Stimulated activated naive B cell treated with anti-CD40 and anti-IgM and Interleukin-4, amounts not matched to agents 10 μg/mL and 1 μg/mL and 100 μg/mL, for 72 hours (primary cell): ENCODE data around the gene SLAMF6.

Experiments used
- ATAC-seq, 2 donors: fragments of 150-1000 bp; cut with Tn5 transposase; replicated peaks; 2 replicates each; pipeline ENCODE4 v1.10.0; 2021; ENCODE audit warnings: moderate library complexity in 1 of 2
- DNase-seq: peaks from one replicate; pipeline ENCODE4 v3.0.0; 2021
- H3K27ac Mint-ChIP-seq: one replicate; pipeline ENCODE4 v1.8.0; 2022; ENCODE audit warnings: mild to moderate bottlenecking, mixed read lengths
- H3K27me3 Mint-ChIP-seq, 2 donors: one replicate each; pipeline ENCODE4 v1.8.0; 2022; ENCODE audit warnings: mixed read lengths in 2 of 2
- H3K36me3 Mint-ChIP-seq, 2 donors: one replicate each; pipeline ENCODE4 v1.8.0; 2022; ENCODE audit warnings: mixed read lengths in 2 of 2, mild to moderate bottlenecking in 1 of 2
- H3K4me1 Mint-ChIP-seq, 2 donors: one replicate each; pipeline ENCODE4 v1.8.0; 2022; ENCODE audit warnings: mixed read lengths in 2 of 2, mild to moderate bottlenecking in 1 of 2
- H3K4me3 Mint-ChIP-seq, 2 donors: one replicate each; pipeline ENCODE4 v1.8.0; 2022; ENCODE audit warnings: mild to moderate bottlenecking in 2 of 2, mixed read lengths in 2 of 2, moderate library complexity in 1 of 2
- H3K9me3 Mint-ChIP-seq, 2 donors: one replicate each; pipeline ENCODE4 v1.8.0; 2022; ENCODE audit warnings: mixed read lengths in 2 of 2, mild to moderate bottlenecking in 1 of 2

SLAMF6 gene

GRCh38 chr1:160552425-160552824 is 29.4 kb upstream of the SLAMF6 start:
- ATAC-seq (no peak), DNase-seq (no peak)
- Mint-ChIP-seq H3K9me3 (peaks cover 3 to 4% of the 10 kb centered on the region in 2 donors), H3K4me1 (peaks cover 66 to 77% of the 10 kb centered on the region in 2 donors), H3K4me3 (peak overlapping the region in 1 of 2 donors; percentile 22), H3K36me3 (peaks cover 60 to 78% of the 10 kb centered on the region in 2 donors), H3K27me3 (no peaks in the 10 kb centered on the region), H3K27ac (peak overlapping the region; percentile 94)

- no peak for ATAC-seq
- Mint-ChIP-seq H3K27me3 (no peaks in the 10 kb centered on the region), H3K4me1 (peaks cover 74 to 91% of the 10 kb centered on the region in 2 donors), H3K27ac (peak overlapping the region; percentile 94), H3K4me3 (no peak overlapping the region), H3K9me3 (peaks cover 3 to 4% of the 10 kb centered on the region in 2 donors), H3K36me3 (peaks cover 71 to 87% of the 10 kb centered on the region in 2 donors)
- no peak for DNase-seq
Measured at GRCh38 chr1:160550572-160551034, 27.5 kb upstream of the SLAMF6 start.

GRCh38 chr1:160549665-160550006 is 26.6 kb upstream of the SLAMF6 start:
- H3K4me1 Mint-ChIP-seq: peaks cover 79 to 95% of the 10 kb centered on the region in 2 donors
- DNase-seq: no peak
- H3K36me3 Mint-ChIP-seq: peaks cover 75 to 92% of the 10 kb centered on the region in 2 donors
- no peak for ATAC-seq
- H3K4me3 Mint-ChIP-seq: peak overlapping the region in 1 of 2 donors; percentile 64
- H3K27ac Mint-ChIP-seq: peak overlapping the region; percentile 94
- H3K9me3 Mint-ChIP-seq: peaks cover 4% of the 10 kb centered on the region in 2 donors
- H3K27me3 Mint-ChIP-seq: no peaks in the 10 kb centered on the region

GRCh38 chr1:160548960-160549664 is 26.1 kb upstream of the SLAMF6 start:
- peaks cover 78 to 96% of the 10 kb centered on the region in 2 donors for H3K4me1 Mint-ChIP-seq
- H3K27ac Mint-ChIP-seq: peak overlapping the region; percentile 94

GRCh38 chr1:160548183-160548582 is 25.1 kb upstream of the SLAMF6 start:
- Mint-ChIP-seq H3K36me3 (peaks cover 73 to 90% of the 10 kb centered on the region in 2 donors), H3K4me3 (peak overlapping the region; percentile 31 to 41), H3K9me3 (peaks cover 4% of the 10 kb centered on the region in 2 donors), H3K4me1 (peaks cover 71 to 91% of the 10 kb centered on the region in 2 donors), H3K27me3 (no peaks in the 10 kb centered on the region), H3K27ac (peak overlapping the region; percentile 94)
- ATAC-seq (peak; percentile 49 to 50), DNase-seq (peak; percentile 59)

More at GRCh38 chr1:160548960-160549664, 26.1 kb upstream of the SLAMF6 start:
- peaks cover 77 to 94% of the 10 kb centered on the region in 2 donors for H3K36me3 Mint-ChIP-seq
- peaks cover 4% of the 10 kb centered on the region in 2 donors for H3K9me3 Mint-ChIP-seq
- ATAC-seq: peak; percentile 81 to 82
- DNase-seq: peak; percentile 68
- H3K27me3 Mint-ChIP-seq: no peaks in the 10 kb centered on the region
- H3K4me3 Mint-ChIP-seq: peak overlapping the region; percentile 36 to 64

- H3K4me3 Mint-ChIP-seq: peak overlapping the region; percentile 9 to 12
Measured at GRCh38 chr1:160547422-160547821, 24.4 kb upstream of the SLAMF6 start.

GRCh38 chr1:160546942-160547341 is 23.9 kb upstream of the SLAMF6 start:
- Mint-ChIP-seq H3K4me1 (peaks cover 64 to 83% of the 10 kb centered on the region in 2 donors), H3K36me3 (peaks cover 67 to 84% of the 10 kb centered on the region in 2 donors), H3K27ac (peak overlapping the region; percentile 91)

More at GRCh38 chr1:160547422-160547821, 24.4 kb upstream of the SLAMF6 start:
- Mint-ChIP-seq H3K9me3 (peaks cover 0 to 1% of the 10 kb centered on the region in 2 donors), H3K27me3 (no peaks in the 10 kb centered on the region), H3K27ac (peak overlapping the region; percentile 94), H3K4me1 (peaks cover 64 to 83% of the 10 kb centered on the region in 2 donors), H3K36me3 (peaks cover 68 to 86% of the 10 kb centered on the region in 2 donors)
- no peak for ATAC-seq
- DNase-seq: no peak

GRCh38 chr1:160544647-160545046 is 21.6 kb upstream of the SLAMF6 start:
- peaks cover 60 to 83% of the 10 kb centered on the region in 2 donors for H3K4me1 Mint-ChIP-seq
- no peaks in the 10 kb centered on the region for H3K27me3 Mint-ChIP-seq
- H3K4me3 Mint-ChIP-seq: peak overlapping the region; percentile 19 to 47
- H3K27ac Mint-ChIP-seq: peak overlapping the region; percentile 90
- DNase-seq: no peak
- H3K9me3 Mint-ChIP-seq: peaks cover 0 to 1% of the 10 kb centered on the region in 2 donors
- H3K36me3 Mint-ChIP-seq: peaks cover 52 to 69% of the 10 kb centered on the region in 2 donors
- peak; percentile 22 to 36 for ATAC-seq

More at GRCh38 chr1:160546942-160547341, 23.9 kb upstream of the SLAMF6 start:
- Mint-ChIP-seq H3K4me3 (no peak overlapping the region), H3K9me3 (peaks cover 0 to 1% of the 10 kb centered on the region in 2 donors), H3K27me3 (no peaks in the 10 kb centered on the region)
- ATAC-seq: no peak
- no peak for DNase-seq

GRCh38 chr1:160542303-160542945 is 19.4 kb upstream of the SLAMF6 start:
- no peaks in the 10 kb centered on the region for H3K27me3 Mint-ChIP-seq
- peaks cover 0 to 1% of the 10 kb centered on the region in 2 donors for H3K9me3 Mint-ChIP-seq
- peak overlapping the region; percentile 90 for H3K27ac Mint-ChIP-seq
- peaks cover 36 to 56% of the 10 kb centered on the region in 2 donors for H3K36me3 Mint-ChIP-seq
- peaks cover 49 to 73% of the 10 kb centered on the region in 2 donors for H3K4me1 Mint-ChIP-seq
- DNase-seq: no peak
- no peak for ATAC-seq
- no peak overlapping the region for H3K4me3 Mint-ChIP-seq

- H3K27ac Mint-ChIP-seq: peak overlapping the region; percentile 90
- H3K9me3 Mint-ChIP-seq: peaks cover 0 to 1% of the 10 kb centered on the region in 2 donors
- H3K4me3 Mint-ChIP-seq: peak overlapping the region in 1 of 2 donors; percentile 22
- no peak for ATAC-seq
- no peaks in the 10 kb centered on the region for H3K27me3 Mint-ChIP-seq
- peaks cover 31 to 54% of the 10 kb centered on the region in 2 donors for H3K36me3 Mint-ChIP-seq
- DNase-seq: no peak
- H3K4me1 Mint-ChIP-seq: peaks cover 43 to 66% of the 10 kb centered on the region in 2 donors
Measured at GRCh38 chr1:160541622-160542302, 18.7 kb upstream of the SLAMF6 start.

- ATAC-seq: no peak
- peak overlapping the region; percentile 92 for H3K27ac Mint-ChIP-seq
- H3K27me3 Mint-ChIP-seq: no peaks in the 10 kb centered on the region
- no peak for DNase-seq
- peak overlapping the region; percentile 49 to 50 for H3K4me3 Mint-ChIP-seq
- peaks cover 0 to 5% of the 10 kb centered on the region in 2 donors for H3K9me3 Mint-ChIP-seq
- peaks cover 37 to 57% of the 10 kb centered on the region in 2 donors for H3K4me1 Mint-ChIP-seq
- H3K36me3 Mint-ChIP-seq: peaks cover 25 to 51% of the 10 kb centered on the region in 2 donors
Measured at GRCh38 chr1:160540859-160541233, 17.8 kb upstream of the SLAMF6 start.

- peak overlapping the region; percentile 50 to 66 for H3K4me3 Mint-ChIP-seq
- DNase-seq (peak; percentile 54), ATAC-seq (peak; percentile 95 to 96)
- H3K27me3 Mint-ChIP-seq: no peaks in the 10 kb centered on the region
- H3K36me3 Mint-ChIP-seq: peaks cover 24 to 49% of the 10 kb centered on the region in 2 donors
- H3K9me3 Mint-ChIP-seq: peaks cover under 1 to 8% of the 10 kb centered on the region in 2 donors
- peak overlapping the region; percentile 92 for H3K27ac Mint-ChIP-seq
- H3K4me1 Mint-ChIP-seq: peaks cover 35 to 54% of the 10 kb centered on the region in 2 donors
Measured at GRCh38 chr1:160539990-160540858, 17.2 kb upstream of the SLAMF6 start.

GRCh38 chr1:160539684-160539989 is 16.6 kb upstream of the SLAMF6 start:
- Mint-ChIP-seq H3K9me3 (peaks cover 5 to 10% of the 10 kb centered on the region in 2 donors), H3K4me1 (peaks cover 29 to 49% of the 10 kb centered on the region in 2 donors), H3K27ac (peak overlapping the region; percentile 6), H3K4me3 (peak overlapping the region; percentile 44 to 66), H3K27me3 (no peaks in the 10 kb centered on the region), H3K36me3 (peaks cover 20 to 47% of the 10 kb centered on the region in 2 donors)
- ATAC-seq (no peak), DNase-seq (no peak)
